Islet of Langerhans (tissue), 1 donor: Measurements from ENCODE around the gene C8G.

Experiments
- FAIRE-seq: peaks from one replicate; lab custom pipeline; 2011; peaks lifted over from hg19 to GRCh38; lab: Jason Lieb, UNC

Gene C8G

DNA sequence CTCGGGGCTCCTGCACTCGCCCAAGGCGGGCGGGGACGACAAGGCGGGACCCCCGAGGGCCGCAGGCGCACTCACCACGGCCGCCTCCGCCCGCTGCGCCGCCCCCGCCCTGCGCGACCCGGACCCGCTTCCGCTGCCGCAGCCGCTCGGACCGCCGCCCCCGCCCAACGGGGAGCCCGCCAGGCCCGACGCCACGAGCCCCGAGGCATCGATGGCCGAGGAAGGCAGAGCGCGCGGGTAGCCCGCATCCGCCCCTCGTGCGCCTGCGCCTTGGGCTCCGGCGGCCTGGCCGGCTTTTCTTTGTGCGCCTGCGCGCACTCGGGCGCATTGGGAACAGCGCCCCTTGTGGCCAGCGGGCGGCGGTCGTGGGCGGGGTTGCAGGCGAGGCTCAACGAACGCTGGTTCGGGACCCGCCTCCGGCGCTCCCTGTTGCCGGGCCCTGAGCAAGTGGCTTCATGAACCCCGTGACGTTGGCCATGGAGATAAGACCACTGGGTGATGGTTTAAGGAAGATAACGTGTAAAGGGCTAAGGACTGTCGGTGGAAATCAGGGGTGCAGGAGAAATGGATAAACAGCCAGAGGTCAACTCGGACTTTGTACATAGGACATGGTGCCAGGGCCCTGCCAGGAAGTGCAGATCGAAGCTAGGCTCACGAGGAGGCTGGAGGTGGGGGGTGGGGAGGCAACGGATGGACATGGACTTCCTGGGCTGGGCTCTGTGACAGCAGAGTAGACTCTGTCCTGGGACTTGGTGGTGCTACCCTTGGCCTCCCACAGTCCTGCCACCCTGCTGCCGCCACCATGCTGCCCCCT, at the start of gene C8G, which contains the start of gene FBXW5:
Gene C8G (plus strand): TSS at position 725 of the 814 bp plus-strand sequence. CDS start 78 bp downstream, at position 803.
Gene FBXW5 (minus strand): TSS at position 220 of the 814 bp plus-strand sequence. CDS start 655 bp downstream, outside the sequence.
- peak; percentile 51 for FAIRE-seq

DNA sequence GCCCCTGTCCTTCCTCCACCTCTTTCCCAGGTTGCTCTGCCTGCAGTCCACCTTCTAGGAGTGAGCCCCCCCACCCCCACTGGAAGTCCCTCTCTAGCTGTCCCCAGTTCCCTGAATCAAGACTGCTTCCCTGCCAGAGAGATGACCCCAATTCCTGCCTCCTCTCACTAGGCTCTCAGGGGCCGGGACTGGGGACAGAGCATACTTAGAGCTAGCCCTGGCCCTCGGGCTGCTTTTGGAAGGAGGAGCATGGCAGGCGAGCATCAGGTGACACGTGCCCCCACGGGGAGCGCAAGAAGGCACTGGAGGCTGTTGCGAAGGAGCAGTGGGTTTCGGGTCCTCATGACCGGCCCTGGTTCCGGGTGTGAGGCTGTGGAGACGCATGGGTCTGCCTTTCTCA, 49.0 kb upstream of the C8G start:
- FAIRE-seq, result no peak

DNA sequence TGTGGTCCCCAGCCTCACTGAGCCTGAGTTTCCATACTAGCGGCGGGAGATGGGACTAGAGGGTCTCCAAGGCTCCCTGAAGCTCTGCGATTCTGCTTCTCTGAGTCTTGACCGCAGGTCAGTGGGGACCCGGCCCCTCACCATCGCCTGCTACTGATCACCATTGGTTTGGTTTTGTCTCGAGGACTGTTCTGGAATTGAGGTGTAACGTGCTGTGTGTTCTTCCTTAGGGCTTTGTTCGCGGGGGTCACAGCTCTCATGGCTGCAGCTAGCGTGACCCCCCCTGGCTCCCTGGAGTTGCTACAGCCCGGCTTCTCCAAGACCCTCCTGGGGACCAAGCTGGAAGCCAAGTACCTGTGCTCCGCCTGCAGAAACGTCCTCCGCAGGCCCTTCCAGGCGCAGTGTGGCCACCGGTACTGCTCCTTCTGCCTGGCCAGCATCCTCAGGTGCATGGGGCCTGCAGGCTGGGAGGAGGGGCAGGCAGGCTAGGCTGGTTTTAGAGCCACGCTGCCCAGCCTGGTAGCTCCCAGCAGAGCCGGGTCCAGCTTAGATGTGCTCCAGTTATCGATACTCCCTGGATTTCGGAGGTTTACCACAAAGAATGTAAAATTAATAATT, 46.5 kb upstream of the C8G start:
- no peak for FAIRE-seq

DNA sequence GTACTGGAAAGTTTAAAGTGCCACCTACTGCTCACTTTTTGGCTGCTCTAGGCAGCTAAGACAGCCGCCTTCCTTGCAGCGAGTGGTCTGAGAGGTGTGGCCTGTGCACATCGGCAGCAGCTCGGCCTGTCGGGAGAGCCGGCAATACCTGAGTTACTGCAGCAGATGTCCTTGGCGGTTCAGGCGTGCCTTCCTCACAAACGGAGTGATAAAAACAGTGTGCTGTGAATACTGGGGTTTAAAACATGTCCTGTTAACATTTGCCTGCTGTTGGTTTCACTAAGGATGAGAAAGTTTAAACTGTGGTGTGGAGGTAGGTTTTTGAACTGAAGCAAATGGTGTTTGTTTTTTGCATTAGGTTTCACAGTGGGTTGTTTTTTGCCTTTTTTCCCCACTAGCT, 45.8 kb upstream of the C8G start:
- FAIRE-seq, result no peak

DNA sequence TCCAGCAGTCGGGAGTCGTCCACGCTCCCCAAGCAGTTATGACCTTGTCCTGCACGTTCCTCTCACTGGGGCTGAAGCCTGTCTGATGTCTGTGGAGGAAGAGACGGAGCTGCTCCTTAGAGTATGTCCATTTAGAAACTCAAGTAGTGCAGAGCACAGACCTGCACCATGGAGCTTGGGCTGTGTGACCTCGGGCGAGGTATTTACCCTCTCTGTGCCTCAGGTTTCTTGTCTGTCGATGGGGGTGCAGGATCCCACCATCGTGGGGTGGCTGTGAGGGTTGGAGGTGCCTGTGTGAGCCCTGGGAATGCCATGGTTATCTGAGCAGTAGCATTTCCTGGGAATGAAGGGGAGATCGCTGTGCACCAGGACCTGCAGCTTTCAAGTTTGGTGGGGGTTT, 44.5 kb upstream of the C8G start:
- FAIRE-seq, result no peak

DNA sequence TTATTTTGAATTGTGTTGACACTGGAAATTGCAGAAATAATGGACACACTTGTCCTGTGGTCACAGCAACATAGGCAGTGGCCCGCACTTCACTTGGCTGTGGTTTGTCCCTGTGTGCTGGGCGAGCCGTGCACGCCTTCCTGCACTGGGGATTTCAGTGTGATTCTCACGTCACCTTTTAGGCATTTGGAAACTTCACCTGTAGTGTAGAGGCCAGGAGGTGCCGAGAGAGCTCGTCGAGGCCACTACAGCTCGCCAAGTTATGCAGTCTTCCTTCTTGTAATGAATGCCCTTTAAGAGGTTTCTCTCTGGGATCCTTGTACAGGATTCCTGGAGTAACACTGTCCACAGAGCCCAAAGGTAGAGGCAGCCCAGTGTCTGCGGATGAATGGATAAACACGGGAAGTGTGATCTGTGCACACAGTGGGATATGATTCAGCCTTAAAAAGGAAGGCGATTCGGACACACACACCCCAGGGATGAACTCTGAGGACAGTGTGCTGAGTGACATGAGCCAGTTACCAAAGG, 44.0 kb upstream of the C8G start:
- FAIRE-seq, result no peak

DNA sequence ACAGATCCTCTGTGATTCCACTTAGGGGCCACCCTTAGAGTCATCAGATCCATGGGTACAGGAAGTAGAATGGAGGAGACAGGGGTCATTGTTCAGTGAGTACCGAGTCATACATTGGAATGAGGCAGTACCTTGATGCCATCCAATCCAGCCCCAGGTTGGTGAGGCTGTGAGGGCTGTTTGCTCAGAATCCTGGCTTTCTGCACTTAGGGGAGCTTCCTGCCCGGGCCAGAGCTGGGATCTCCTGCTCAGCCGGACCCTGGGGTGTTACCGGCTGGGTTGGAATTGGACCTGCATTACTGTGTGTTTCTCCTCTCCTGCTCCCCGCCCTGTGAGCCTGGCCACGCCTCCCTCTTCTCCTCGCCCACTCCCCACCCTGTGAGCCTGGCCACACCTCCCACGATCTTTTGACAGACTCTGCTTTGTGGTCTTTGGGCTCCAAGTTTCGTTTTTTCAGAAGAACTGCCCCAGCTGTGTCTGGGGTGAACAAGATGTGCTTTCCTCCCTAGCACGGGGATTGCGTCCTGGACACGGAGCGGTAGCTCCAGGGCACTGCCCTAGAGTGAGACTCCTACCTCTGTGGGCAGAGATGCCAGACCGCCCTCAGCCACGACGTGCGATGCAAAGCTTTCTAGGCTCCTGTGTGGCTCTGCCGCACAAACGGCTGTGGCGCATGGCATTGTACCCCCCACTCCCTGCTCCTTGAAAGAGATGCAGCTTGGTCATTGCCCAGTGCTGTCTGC, 43.4 kb upstream of the C8G start:
- FAIRE-seq, result no peak

DNA sequence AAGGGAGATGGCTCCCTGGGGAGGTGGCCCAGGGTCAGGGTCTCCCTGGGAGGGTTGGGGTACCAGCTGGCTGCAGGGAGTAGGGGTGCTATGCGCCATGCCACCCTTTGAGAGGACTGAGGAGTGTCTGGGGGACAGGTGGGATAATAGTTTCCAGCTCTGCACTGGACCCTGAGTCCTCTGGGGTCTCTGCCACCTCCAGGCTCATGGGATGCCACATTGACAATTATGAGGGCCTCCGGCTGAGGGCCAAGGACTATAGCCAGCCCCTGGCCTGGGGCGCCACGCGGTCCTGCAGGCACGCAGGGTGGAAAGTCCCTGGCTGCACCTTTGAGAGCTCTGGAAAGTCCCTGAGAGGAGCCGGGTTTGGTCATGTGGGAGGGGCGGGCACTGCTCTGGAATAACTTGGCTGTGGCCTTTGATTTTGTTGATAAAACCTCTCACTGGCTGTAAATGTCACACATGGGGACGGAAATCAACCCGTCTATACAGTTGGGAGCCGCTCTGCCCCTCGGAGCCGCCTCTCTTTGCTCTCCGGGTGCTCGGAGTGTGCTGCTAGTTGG, 42.7 kb upstream of the C8G start:
- no peak for FAIRE-seq

DNA sequence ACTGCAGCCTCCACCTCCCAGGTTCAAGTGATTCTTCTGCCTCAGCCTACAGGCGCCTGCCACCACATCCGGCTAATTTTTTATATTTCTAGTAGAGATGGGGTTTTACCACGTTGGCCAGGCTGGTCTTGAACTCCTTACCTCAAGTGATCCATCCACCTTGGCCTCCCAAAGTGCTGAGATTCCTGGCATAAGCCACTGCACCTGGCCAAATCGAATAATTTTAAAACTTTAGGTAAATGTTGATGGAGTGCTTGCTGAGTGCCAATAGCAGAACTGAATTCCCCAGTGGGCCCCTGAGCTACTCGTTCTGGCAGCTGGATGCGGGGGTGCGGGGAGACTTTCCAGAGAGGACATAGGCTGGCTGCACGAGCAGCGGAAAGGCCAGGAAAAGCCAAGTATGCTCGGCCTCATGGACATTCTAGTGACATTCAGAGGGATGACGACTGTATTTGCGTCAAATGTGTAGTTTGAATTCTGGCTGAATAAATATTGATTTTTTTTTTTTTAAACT, 41.9 kb upstream of the C8G start:
- peak; percentile 90 for FAIRE-seq

DNA sequence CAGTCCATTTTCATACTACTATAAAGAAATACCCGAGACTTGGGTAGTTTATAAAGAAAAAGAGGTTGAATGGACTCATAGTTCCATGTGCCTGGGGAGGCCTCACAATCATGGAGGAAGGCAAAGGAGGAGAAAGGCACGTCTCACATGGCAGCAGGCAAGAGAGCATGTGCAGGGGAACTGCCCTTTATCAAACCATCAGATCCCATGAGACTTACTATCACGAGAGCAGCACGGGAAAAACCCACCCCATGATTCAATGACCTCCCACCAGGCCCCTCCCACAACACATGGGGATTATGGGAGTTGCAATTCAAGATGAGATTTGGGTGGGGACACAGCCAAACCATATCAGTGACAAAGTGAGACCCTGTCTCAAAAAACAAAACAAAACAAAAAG, 38.8 kb upstream of the C8G start:
- FAIRE-seq, result no peak

DNA sequence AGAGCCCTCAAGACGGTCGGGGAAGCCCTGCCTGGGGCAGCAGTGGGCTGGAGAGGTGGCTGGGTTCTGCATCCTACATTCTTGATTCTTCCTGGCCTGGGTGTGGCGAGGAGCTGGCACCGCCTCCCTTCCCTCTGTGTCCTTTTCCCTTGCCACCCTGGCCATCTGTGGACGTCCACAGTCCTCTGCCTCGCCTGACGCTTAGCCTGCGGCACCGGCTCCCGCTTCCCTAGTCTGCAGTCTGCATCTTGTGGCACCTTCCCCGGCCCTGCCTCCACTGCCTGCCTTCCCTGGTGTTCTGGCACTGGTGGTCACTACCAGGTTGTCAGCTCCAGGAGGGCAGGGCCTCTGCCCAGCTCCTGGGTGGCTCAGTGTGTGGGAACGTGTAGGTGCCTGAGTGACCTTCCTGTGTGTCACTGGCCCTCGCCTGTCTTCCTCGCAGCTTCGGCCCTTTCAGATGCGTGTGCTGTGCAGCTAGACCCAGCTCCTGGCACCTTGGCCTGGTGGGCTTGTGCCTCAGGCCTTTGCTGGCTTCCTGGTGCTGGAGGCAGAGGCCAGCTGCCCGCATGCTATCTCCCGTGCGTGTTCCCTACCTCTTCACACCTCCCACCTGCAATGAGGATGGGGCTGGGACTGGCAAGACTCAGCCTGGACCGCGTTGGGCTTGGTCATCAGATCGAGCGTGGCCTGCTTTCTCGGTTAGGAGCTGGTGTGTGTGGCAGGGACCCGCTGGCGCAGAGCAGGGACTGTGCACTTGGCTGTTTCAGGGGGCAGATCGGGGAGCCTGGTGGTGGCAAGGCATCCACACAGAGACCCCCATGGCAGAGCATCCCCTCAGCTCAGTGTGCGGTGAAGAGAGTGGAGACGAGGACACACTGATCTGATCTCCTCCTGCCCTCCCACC, 37.8 kb upstream of the C8G start:
- no peak for FAIRE-seq

DNA sequence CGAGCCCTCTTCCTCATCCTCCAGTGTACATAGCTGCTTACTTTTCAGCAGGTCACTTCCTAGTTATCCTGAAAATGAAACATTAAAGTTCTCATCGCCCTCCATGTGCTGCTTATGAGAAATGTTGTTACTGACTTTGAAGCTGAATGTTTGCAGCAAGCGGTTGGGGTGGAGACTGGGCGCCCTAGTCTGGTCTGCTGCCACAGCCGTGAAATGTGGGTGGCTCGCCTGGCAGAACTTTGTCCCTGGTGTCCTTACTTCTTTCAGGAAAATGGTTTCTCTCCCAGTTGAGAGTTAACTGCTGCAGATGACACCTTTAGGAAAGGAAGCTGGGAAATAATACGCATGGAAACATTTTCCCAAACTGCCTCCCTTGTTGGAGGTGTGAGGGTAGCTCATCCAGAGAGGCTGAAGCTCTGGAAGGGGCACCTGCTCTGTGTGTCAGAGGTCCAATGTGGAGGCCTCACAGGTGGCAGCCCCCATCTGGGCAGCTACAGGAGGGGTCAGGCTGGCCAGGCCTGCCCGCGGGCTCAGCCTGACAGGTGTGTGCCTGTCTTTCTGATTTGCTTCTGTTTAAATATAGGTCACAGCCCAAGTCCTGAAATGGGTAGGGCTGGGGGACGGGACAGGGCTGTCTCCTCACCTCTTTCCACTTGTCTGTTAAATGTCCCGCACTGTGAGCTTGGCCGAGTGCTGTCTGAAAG, 34.7 kb upstream of the C8G start:
- no peak for FAIRE-seq

DNA sequence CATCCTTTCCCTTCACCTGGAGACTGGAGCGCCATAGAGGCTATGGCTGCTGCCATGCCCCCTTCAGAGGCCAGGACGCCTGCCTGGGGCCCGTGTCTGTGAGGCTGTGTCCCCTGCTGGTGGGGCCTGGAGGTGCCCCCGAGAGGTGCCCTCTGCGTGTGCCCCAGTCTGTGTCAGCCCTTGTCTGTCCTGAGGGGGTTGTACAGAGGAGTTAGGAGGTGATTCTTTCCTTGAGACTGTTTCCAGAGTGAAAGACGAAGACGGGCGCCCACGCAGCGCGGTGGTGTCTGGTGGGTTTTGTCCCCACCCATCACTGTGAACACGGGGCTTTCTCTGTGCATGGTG, 34.2 kb upstream of the C8G start:
- no peak for FAIRE-seq

DNA sequence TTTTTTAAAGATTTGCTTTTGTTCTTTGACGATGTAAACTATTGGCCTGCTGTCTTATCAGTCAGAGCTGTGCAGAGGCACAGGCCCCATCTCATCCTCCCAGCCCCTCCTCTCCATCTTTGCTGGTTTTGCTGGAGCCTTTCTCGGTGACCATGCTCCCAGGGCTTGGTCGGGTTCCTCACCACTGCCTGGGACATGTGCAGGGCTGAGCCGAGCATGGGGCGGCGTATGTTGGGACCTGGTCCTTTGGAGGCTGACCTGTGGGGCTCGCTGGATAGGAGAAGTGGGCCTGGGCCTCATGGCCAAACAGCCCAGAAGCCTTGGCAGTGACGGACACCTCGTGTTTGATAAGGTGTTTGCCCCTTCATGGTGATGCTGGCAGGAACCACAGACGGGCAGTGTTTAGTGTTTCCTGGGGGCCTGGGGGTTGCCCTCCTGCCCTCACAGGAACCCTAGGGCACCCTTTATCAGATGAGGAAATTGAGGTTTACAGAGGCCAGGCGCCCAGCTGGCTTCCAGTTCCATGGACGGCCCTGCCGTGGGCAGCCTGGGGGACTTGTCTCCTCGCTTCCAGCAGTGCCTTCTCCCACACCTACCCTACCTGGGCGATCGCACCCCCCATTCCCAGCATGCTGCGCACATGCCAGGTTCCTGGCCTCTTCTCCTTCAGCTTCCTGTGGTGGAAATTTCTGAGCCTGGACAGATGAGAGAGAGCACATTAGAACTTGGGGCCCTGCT, 31.2 kb upstream of the C8G start:
- no peak for FAIRE-seq

DNA sequence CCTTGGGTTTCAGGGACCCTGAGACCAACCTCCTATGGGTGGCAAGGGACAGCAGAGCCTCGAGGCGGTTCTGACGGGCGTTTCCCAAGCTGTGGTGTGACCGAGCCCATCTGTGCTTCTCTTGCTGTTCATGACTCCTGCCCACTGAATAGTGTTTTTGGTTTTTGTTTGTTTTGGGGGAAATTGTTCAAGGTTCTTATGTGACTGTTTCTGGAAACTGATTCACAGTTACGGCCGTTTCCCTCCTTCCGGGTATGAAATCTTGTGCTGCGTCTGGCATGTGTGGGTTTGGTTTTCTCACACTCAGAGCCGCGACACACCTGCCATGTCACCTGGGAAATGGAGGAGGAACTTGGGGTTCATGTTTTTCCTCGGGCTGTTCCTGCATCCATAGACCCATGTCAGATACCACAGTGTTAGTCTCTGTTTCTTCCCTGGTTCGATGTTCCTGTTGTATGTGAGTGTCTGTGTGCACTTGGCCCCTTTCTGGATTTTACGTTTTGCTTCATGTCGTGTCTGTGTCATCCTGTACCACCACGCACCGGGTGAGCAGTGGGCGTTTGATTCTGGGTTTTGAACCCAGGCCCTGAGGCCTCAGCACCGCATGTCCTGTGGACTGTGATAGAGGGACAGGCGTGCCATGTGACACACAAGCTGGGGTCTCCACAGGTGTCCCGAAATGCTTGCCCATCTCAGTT, 29.3 kb upstream of the C8G start:
- no peak for FAIRE-seq

DNA sequence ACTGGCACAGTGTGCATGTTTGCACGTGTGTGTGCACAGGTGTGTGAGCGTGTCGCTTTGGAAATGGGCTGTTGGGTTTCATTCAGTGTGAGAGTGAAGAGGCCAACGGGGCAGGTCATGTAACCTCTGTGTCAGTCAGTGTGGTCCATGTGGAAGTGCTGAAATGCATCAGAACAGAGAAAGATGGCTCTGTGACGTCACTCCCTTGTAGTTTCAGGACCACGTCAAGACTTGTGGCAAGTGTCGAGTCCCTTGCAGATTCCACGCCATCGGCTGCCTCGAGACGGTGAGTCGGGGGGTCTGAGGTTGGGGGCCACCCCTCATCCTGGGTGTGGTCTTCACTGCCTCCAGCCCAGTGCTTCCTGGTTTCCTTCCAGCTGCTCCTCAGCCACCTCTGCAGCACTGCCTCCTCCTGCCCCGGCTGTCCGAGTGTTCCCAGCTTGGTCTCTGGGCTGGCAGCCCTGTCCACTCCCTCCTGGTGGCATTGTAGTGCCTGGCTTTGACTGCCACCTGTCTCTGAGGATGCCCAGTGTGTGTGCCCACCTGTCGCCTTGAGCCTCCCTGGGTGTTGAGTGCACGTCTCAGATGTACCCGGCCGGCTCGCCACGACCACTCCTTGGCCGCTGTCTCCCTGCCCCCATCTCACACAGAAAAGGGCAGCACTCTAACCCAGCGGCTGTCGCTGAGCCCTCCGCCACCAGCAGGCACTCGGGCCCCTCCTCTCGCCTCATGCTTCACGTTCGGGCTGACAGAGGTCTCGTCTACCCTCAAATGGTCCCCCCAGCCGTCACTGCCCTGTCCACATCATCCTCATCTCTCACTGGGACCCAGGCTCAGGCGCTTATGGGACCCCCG, 28.5 kb upstream of the C8G start:
- no peak for FAIRE-seq

DNA sequence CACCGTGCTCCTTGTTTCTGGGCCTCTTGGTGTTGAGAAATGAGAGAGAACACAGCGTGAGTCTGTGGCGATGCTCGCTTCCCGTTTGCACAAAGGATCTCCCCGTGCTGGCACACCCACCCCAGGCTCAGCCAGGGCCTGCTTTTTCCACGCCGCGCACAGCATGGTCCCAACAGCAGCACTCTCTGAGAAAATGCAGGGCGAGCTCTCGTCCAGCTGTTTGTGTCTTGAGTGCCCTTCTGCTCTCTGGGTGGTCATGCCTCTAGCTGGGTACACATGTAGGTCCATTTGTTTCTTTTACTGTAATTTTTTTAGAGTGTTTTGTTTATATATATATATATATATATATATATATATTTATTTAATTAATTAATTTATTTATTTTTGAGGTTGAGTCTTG, 27.1 kb upstream of the C8G start:
- FAIRE-seq, result no peak

DNA sequence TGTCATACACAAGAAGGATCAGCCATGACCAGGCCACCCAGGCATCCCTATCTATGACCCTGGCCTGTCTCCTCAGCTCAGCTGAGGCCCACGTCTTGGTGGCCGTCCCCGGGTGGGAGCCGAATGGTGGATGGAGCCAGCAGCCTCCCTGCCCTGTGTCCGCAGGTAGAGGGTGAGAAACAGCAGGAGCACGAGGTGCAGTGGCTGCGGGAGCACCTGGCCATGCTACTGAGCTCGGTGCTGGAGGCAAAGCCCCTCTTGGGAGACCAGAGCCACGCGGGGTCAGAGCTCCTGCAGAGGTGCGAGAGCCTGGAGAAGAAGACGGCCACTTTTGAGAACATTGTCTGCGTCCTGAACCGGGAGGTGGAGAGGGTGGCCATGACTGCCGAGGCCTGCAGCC, 25.0 kb upstream of the C8G start:
- no peak for FAIRE-seq
